Measurements from ENCODE around the gene TUG1. TPM values are rescaled to one million over a fixed set of nuclear protein-coding genes. Genes with fewer than 3 reads are reported as not detected.

Gene TUG1
- total and polyA plus RNA-seq, 9 of the 15 experiments (the other 6 are each of a cell fraction or from before 2014, with no cell fraction given): 24.7 to 132 (median 58.9) TPM

- TF ChIP-seq ZBTB40 (IDR thresholded peaks at IDR 0.05) (0 out of 2 replicates have a peak, but pooled peaks have one; percentile 20), ZBTB40 (CRISPR knock-in tag; IDR thresholded peaks at IDR 0.05) (no peak), SETDB1 (IDR thresholded peaks at IDR 0.05; ENCODE audit: low read length) (no peak), PKNOX1 (IDR thresholded peaks at IDR 0.05) (no peak), ATF3 (IDR thresholded peaks at IDR 0.05) (peak; percentile 26; the same call in 1 of the 2 replicates), ATF3 (CRISPR knock-in tag; conservative IDR thresholded peaks at IDR 0.05) (no peak), NR4A1 (CRISPR knock-in tag; IDR thresholded peaks at IDR 0.05) (no peak), NR4A1 (tag; IDR thresholded peaks at IDR 0.05) (0 out of 2 replicates have a peak, but pooled peaks have one; percentile 24)
Measured at GRCh38 chr22:30968015-30968923, 796 bp upstream of the TUG1 start, which contains the start of gene MORC2 (continued).
